Measurements from ENCODE around the gene OTUD4. TPM values are rescaled to one million over a fixed set of nuclear protein-coding genes. Genes with fewer than 3 reads are reported as not detected.

OTUD4 gene
- total and polyA plus RNA-seq, 8 donors, result 5.2 to 53.8 (median 12.4) TPM

GRCh38 chr4:145125396-145125795 lies 55.0 kb downstream of the OTUD4 start:
- Histone ChIP-seq H3K9me3 (no peaks in the 10 kb centered on the region), H3K36me3 (peaks cover 60 to 98% (median 95%) of the 10 kb centered on the region in 4 donors), H3K4me1 (peaks cover 0 to 1% (median 0%) of the 10 kb centered on the region in 4 donors), H3K27me3 (no peaks in the 10 kb centered on the region), H3K4me3 (no peak overlapping the region), H3K27ac (no peak overlapping the region)
- intact Hi-C loops (cut with DNase I; ENCODE audit: low total_unique reads), result no loop called here
- TF ChIP-seq EP300 (IDR thresholded peaks at IDR 0.05), result no peak
- no peak for TF ChIP-seq POLR2A (IDR thresholded peaks at IDR 0.05)
- no peak for TF ChIP-seq CTCF (IDR thresholded peaks at IDR 0.05)
- no peak for TF ChIP-seq POLR2AphosphoS5 (IDR thresholded peaks at IDR 0.05)
- no peak for DNase-seq
- WGBS, 5 donors, result 93 to 99% (median 98%) methylated on average over 2 of the region's 2 CpGs

GRCh38 chr4:145108128-145108527 lies 72.3 kb downstream of the OTUD4 start:
- Histone ChIP-seq H3K4me1 (peaks cover 0 to 7% (median 0%) of the 10 kb centered on the region in 4 donors), H3K4me3 (no peak overlapping the region), H3K27me3 (no peaks in the 10 kb centered on the region), H3K27ac (no peak overlapping the region), H3K36me3 (peaks cover 21 to 90% (median 88%) of the 10 kb centered on the region in 4 donors), H3K9me3 (no peaks in the 10 kb centered on the region)
- DNase-seq, result no peak
- TF ChIP-seq CTCF (IDR thresholded peaks at IDR 0.05) (no peak), EP300 (IDR thresholded peaks at IDR 0.05) (no peak), POLR2AphosphoS5 (IDR thresholded peaks at IDR 0.05) (no peak), POLR2A (IDR thresholded peaks at IDR 0.05) (no peak)
- intact Hi-C loops (cut with DNase I; ENCODE audit: low total_unique reads), result no loop called here

DNA sequence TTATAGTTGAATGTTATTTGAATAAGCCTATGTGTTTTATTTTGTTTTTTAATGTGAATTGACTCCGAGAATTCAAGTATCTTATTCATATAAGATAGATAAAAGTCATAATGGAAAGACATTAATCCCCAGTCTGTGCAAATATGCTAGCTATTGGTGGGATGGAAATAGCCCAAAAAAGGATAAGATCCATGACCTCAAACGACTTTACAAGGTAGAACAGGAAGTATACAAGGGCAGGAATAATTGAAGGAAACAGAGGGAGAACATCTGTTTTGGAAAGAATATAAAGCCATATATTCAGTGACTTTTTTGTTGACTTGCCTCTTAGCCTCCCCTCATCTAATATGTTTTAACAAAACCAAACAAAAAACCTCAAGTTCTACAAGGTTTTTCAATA lies 73.3 kb downstream of the OTUD4 start:
- no peak overlapping the region for H3K4me3 ChIP-seq
- no peaks in the 10 kb centered on the region for H3K9me3 ChIP-seq
- no peak overlapping the region for H3K27ac ChIP-seq
- peaks cover 0 to 17% (median 5%) of the 10 kb centered on the region in 4 donors for H3K4me1 ChIP-seq
- TF ChIP-seq POLR2AphosphoS5 (IDR thresholded peaks at IDR 0.05), result no peak
- TF ChIP-seq CTCF (IDR thresholded peaks at IDR 0.05), result no peak
- no peak for TF ChIP-seq POLR2A (IDR thresholded peaks at IDR 0.05)
- TF ChIP-seq EP300 (IDR thresholded peaks at IDR 0.05), result no peak
- intact Hi-C loops (cut with DNase I; ENCODE audit: low total_unique reads), result no loop called here
- H3K27me3 ChIP-seq, result no peaks in the 10 kb centered on the region
- peaks cover 14 to 80% (median 78%) of the 10 kb centered on the region in 4 donors for H3K36me3 ChIP-seq
- DNase-seq, result no peak
- WGBS, 5 donors, result 36 to 62% (median 53%) methylated on average over 2 of the region's 2 CpGs

- Histone ChIP-seq H3K9me3 (no peaks in the 10 kb centered on the region), H3K36me3 (peaks cover 0 to 43% (median 42%) of the 10 kb centered on the region in 4 donors), H3K27me3 (no peaks in the 10 kb centered on the region), H3K27ac (no peak overlapping the region), H3K4me3 (no peak overlapping the region), H3K4me1 (peaks cover 13 to 50% (median 28%) of the 10 kb centered on the region in 4 donors)
- WGBS, 5 donors, result 75 to 94% (median 85%) methylated on average over 3 of the region's 3 CpGs
- TF ChIP-seq EP300 (IDR thresholded peaks at IDR 0.05), result no peak
- TF ChIP-seq POLR2AphosphoS5 (IDR thresholded peaks at IDR 0.05), result no peak
- no peak for TF ChIP-seq CTCF (IDR thresholded peaks at IDR 0.05)
- TF ChIP-seq POLR2A (IDR thresholded peaks at IDR 0.05), result no peak
- intact Hi-C loops (cut with DNase I; ENCODE audit: low total_unique reads), result no loop called here
- peak in 1 of 2 donors; percentile 14 for DNase-seq
Measured at GRCh38 chr4:145103496-145103895, 76.9 kb downstream of the OTUD4 start.

Measured in stomach (tissue), 9 donors.